ENCODE measurements around the gene RFWD3. TPM values are rescaled to one million over a fixed set of nuclear protein-coding genes. Genes with fewer than 3 reads are reported as not detected.
A peak's percentile ranks its signal among the peaks of the same experiment; 100 is the strongest.

Gene RFWD3
- total and polyA plus RNA-seq, 4 experiments from 2014 or later = 12.3 to 64.7 (median 39.9) TPM

- H3K36me3 Mint-ChIP-seq = peaks cover 57 to 94% of the 10 kb centered on the region in 2 donors
- peak overlapping the region in 5 of 7 donors; percentile 19 to 83 (median 57) for H3K27ac Mint-ChIP-seq
- H3K27ac ChIP-seq (ENCODE audit: low read depth, low read length) = no peak overlapping the region
- peaks cover 0 to 2% (median 0%) of the 10 kb centered on the region in 8 donors for H3K9me3 Mint-ChIP-seq
- peaks cover 4 to 15% (median 6%) of the 10 kb centered on the region in 4 donors for H3K4me1 Mint-ChIP-seq
- H3K4me3 Mint-ChIP-seq = no peak overlapping the region
- no peak overlapping the region for H3K4me3 ChIP-seq (ENCODE audit: low read length in 2 of 2)
- no peaks in the 10 kb centered on the region for H3K4me1 ChIP-seq (ENCODE audit: insufficient read depth, low read length)
- no peak for DNase-seq
- POLR2A ChIA-PET (ENCODE audit: partially characterized antibody) = no interaction called here
- CTCF ChIA-PET (ENCODE audit: partially characterized antibody) = interaction anchor here (0.6 to 2.4 kb wide), 5 partner anchors 13 to 137 kb away, joined by 3 to 10 read pairs (median 3); partner anchors contain the start of gene GLG1
- H3K27me3 ChIP-seq (ENCODE audit: insufficient read depth, low read length) = no peaks in the 10 kb centered on the region
- intact Hi-C loops (cut with micrococcal nuclease) = no loop called here
- H3K36me3 ChIP-seq (ENCODE audit: insufficient read depth, low read length) = peaks cover 66% of the 10 kb centered on the region
- H3K27me3 Mint-ChIP-seq = no peaks in the 10 kb centered on the region
- no peaks in the 10 kb centered on the region for H3K9me3 ChIP-seq (ENCODE audit: control insufficient read depth in 1 of 2, low read length in 2 of 2)
Measured at GRCh38 chr16:74625500-74626350, 41.0 kb downstream of the RFWD3 start.

DNA sequence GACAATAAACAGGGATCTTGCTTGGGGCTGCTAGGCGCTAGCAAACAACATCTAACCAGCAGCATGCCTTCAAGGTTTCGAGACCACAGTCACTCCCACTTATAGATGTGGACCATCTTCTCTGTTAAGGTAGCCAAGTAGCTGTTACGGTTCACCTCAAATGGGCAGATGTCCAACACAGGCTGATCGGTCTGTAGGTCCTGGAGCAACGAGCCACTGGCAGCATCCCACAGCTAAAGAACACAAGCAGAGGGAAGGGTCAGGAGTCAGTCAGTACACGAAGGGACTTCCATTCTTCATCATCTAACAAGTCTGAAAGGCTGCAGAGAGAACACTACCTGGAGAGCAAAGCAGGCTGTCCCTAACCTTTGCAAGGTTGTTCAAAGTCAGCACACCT, 42.8 kb downstream of the RFWD3 start:
- H3K9me3 ChIP-seq (ENCODE audit: control insufficient read depth in 1 of 2, low read length in 2 of 2) = no peaks in the 10 kb centered on the region
- Mint-ChIP-seq H3K4me1 (peaks cover 4 to 12% (median 6%) of the 10 kb centered on the region in 4 donors), H3K9me3 (peaks cover 0 to 2% (median 0%) of the 10 kb centered on the region in 8 donors), H3K27me3 (no peaks in the 10 kb centered on the region), H3K4me3 (peak overlapping the region in 1 of 8 donors; percentile 38), H3K27ac (peak overlapping the region in 1 of 7 donors; percentile 9), H3K36me3 (peaks cover 49 to 81% of the 10 kb centered on the region in 2 donors)
- CTCF ChIA-PET (ENCODE audit: partially characterized antibody) = interaction anchor here (0.7 to 2.4 kb wide), 6 partner anchors 10 to 315 kb away, joined by 3 to 10 read pairs (median 4); partner anchors contain the start of gene GLG1
- H3K27me3 ChIP-seq (ENCODE audit: insufficient read depth, low read length) = no peaks in the 10 kb centered on the region
- POLR2A ChIA-PET (ENCODE audit: partially characterized antibody) = interaction anchor here (1.7 kb wide), 1 partner anchor 16 kb away, joined by 14 read pairs; the partner anchor contains the start of gene GLG1
- intact Hi-C loops (cut with micrococcal nuclease) = loop anchor here (1.0 to 5.0 kb wide), 2 partner anchors 128 to 157 kb away; no protein-coding TSS in a partner anchor
- no peak overlapping the region for H3K27ac ChIP-seq (ENCODE audit: low read depth, low read length)
- H3K36me3 ChIP-seq (ENCODE audit: insufficient read depth, low read length) = peaks cover 49% of the 10 kb centered on the region
- H3K4me1 ChIP-seq (ENCODE audit: insufficient read depth, low read length) = no peaks in the 10 kb centered on the region
- DNase-seq = no peak
- H3K4me3 ChIP-seq (ENCODE audit: low read length in 2 of 2) = no peak overlapping the region

GRCh38 chr16:74623214-74623838, 43.4 kb downstream of the RFWD3 start:
- Histone ChIP-seq H3K27me3 (ENCODE audit: insufficient read depth, low read length) (no peaks in the 10 kb centered on the region), H3K9me3 (ENCODE audit: control insufficient read depth in 1 of 2, low read length in 2 of 2) (no peaks in the 10 kb centered on the region), H3K27ac (ENCODE audit: low read depth, low read length) (no peak overlapping the region), H3K4me3 (ENCODE audit: low read length in 2 of 2) (no peak overlapping the region), H3K4me1 (ENCODE audit: insufficient read depth, low read length) (no peaks in the 10 kb centered on the region), H3K36me3 (ENCODE audit: insufficient read depth, low read length) (peaks cover 44% of the 10 kb centered on the region)
- no peaks in the 10 kb centered on the region for H3K27me3 Mint-ChIP-seq
- H3K27ac Mint-ChIP-seq = peak overlapping the region in 5 of 7 donors; percentile 48 to 80 (median 54)
- CTCF ChIA-PET (ENCODE audit: partially characterized antibody) = interaction anchor here (0.7 to 2.0 kb wide), 28 partner anchors 8 to 315 kb away, joined by 3 to 22 read pairs (median 4); partner anchors contain the start of gene GLG1
- peaks cover 0 to 2% (median 0%) of the 10 kb centered on the region in 8 donors for H3K9me3 Mint-ChIP-seq
- no peak overlapping the region for H3K4me3 Mint-ChIP-seq
- peak in 4 of 5 donors; percentile 47 to 54 (median 52) for DNase-seq
- peaks cover 4 to 8% (median 6%) of the 10 kb centered on the region in 4 donors for H3K4me1 Mint-ChIP-seq
- intact Hi-C loops (cut with micrococcal nuclease) = loop anchor here (1.0 to 5.0 kb wide), 2 partner anchors 127 to 156 kb away; no protein-coding TSS in a partner anchor
- POLR2A ChIA-PET (ENCODE audit: partially characterized antibody) = interaction anchor here (0.7 to 1.7 kb wide), 2 partner anchors 15 to 135 kb away, joined by 4 to 14 read pairs; partner anchors contain the start of gene GLG1
- H3K36me3 Mint-ChIP-seq = peaks cover 44 to 77% of the 10 kb centered on the region in 2 donors

GRCh38 chr16:74622005-74622404, 44.7 kb downstream of the RFWD3 start:
- H3K4me3 ChIP-seq (ENCODE audit: low read length in 2 of 2) = no peak overlapping the region
- ChIA-PET CTCF (ENCODE audit: partially characterized antibody) (interaction anchor here (1.1 to 2.0 kb wide), 14 partner anchors 10 to 162 kb away, joined by 3 to 22 read pairs (median 7); partner anchors contain the start of gene GLG1), POLR2A (ENCODE audit: partially characterized antibody) (interaction anchor here (1.7 kb wide), 1 partner anchor 14 kb away, joined by 14 read pairs; the partner anchor contains the start of gene GLG1)
- H3K36me3 ChIP-seq (ENCODE audit: insufficient read depth, low read length) = peaks cover 30% of the 10 kb centered on the region
- H3K36me3 Mint-ChIP-seq = peaks cover 32 to 70% of the 10 kb centered on the region in 2 donors
- no peak overlapping the region for H3K27ac ChIP-seq (ENCODE audit: low read depth, low read length)
- intact Hi-C loops (cut with micrococcal nuclease) = loop anchor here (5.0 kb wide), 1 partner anchor 155 kb away; no protein-coding TSS in a partner anchor
- no peaks in the 10 kb centered on the region for H3K4me1 ChIP-seq (ENCODE audit: insufficient read depth, low read length)
- no peak overlapping the region for H3K4me3 Mint-ChIP-seq
- no peaks in the 10 kb centered on the region for H3K27me3 ChIP-seq (ENCODE audit: insufficient read depth, low read length)
- peaks cover 6 to 13% (median 8%) of the 10 kb centered on the region in 4 donors for H3K4me1 Mint-ChIP-seq
- H3K9me3 Mint-ChIP-seq = peaks cover 0 to 2% (median 0%) of the 10 kb centered on the region in 8 donors
- no peak overlapping the region for H3K27ac Mint-ChIP-seq
- H3K9me3 ChIP-seq (ENCODE audit: control insufficient read depth in 1 of 2, low read length in 2 of 2) = no peaks in the 10 kb centered on the region
- no peaks in the 10 kb centered on the region for H3K27me3 Mint-ChIP-seq
- no peak for DNase-seq

DNA sequence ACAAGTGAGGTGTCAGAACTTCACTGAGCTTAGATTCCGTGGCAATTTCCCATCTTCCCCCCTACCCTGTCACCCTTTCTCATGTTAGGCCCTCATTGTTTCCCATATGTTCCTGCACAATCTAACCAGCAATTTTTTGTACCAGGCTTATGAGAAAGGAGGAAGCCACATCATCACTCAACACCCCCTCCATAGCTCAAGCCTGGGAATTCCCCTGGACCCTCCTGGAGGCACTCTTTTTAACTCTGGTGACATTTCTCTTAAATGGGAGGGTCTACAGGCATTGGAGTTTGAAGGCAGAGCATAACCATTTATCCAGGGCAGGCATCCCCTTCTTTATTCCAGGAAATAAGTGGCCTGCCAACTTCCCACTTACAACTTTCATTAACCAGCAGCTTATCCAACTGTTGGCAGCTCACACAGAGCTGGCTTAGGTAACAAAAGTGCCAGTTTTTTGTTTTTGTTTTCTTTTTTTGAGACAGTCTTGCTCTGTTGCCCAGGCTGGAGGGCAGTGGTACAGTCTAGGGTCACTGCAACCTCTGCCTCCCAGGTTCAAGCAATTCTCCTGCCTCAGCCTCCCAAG, 49.4 kb downstream of the RFWD3 start:
- H3K27me3 ChIP-seq (ENCODE audit: insufficient read depth, low read length) = no peaks in the 10 kb centered on the region
- H3K9me3 ChIP-seq (ENCODE audit: control insufficient read depth in 1 of 2, low read length in 2 of 2) = no peaks in the 10 kb centered on the region
- peaks cover 15 to 23% of the 10 kb centered on the region in 2 donors for H3K36me3 Mint-ChIP-seq
- CTCF ChIA-PET (ENCODE audit: partially characterized antibody) = interaction anchor here (1.2 kb wide), 1 partner anchor 17 kb away, joined by 3 read pairs; no protein-coding TSS in a partner anchor
- peak overlapping the region in 4 of 7 donors; percentile 32 to 70 (median 38) for H3K27ac Mint-ChIP-seq
- H3K4me3 Mint-ChIP-seq = no peak overlapping the region
- no peaks in the 10 kb centered on the region for H3K27me3 Mint-ChIP-seq
- H3K9me3 Mint-ChIP-seq = no peaks in the 10 kb centered on the region
- no peak for DNase-seq
- H3K4me3 ChIP-seq (ENCODE audit: low read length in 2 of 2) = no peak overlapping the region
- intact Hi-C loops (cut with micrococcal nuclease) = no loop called here
- no peaks in the 10 kb centered on the region for H3K36me3 ChIP-seq (ENCODE audit: insufficient read depth, low read length)
- H3K4me1 Mint-ChIP-seq = peaks cover 0 to 5% (median 3%) of the 10 kb centered on the region in 4 donors
- H3K27ac ChIP-seq (ENCODE audit: low read depth, low read length) = no peak overlapping the region
- H3K4me1 ChIP-seq (ENCODE audit: insufficient read depth, low read length) = no peaks in the 10 kb centered on the region
- POLR2A ChIA-PET (ENCODE audit: partially characterized antibody) = interaction anchor here (1.6 kb wide), 2 partner anchors 11 to 15 kb away, joined by 5 to 7 read pairs; partner anchors contain the start of gene GLG1

DNA sequence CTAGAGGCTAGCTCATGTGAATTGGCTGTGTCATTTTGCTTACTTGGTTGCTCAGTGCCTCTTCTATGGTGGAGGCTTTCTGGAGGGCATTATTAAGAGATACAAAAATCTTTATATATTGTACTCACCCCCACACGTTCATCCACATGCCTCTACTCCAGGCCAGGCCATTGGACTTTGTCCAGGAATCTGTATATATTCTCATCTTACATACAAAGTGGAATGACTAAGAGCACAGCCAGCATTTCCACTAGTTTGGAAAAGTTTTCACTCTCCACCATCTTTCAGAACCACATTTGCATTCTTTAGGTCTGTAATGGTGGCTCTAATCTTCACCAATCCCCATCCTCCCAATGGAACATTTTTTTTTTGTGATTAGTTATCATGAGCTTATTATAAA, 55.0 kb downstream of the RFWD3 start:
- intact Hi-C loops (cut with micrococcal nuclease) = no loop called here

More for the DNA sequence above, 55.0 kb downstream of the RFWD3 start:
- DNase-seq = no peak
- H3K27me3 Mint-ChIP-seq = no peaks in the 10 kb centered on the region
- H3K4me3 ChIP-seq (ENCODE audit: low read length in 2 of 2) = no peak overlapping the region
- no peaks in the 10 kb centered on the region for H3K27me3 ChIP-seq (ENCODE audit: insufficient read depth, low read length)
- no peaks in the 10 kb centered on the region for H3K9me3 Mint-ChIP-seq
- H3K4me3 Mint-ChIP-seq = no peak overlapping the region
- H3K36me3 ChIP-seq (ENCODE audit: insufficient read depth, low read length) = no peaks in the 10 kb centered on the region
- H3K9me3 ChIP-seq (ENCODE audit: control insufficient read depth in 1 of 2, low read length in 2 of 2) = no peaks in the 10 kb centered on the region
- ChIA-PET CTCF (ENCODE audit: partially characterized antibody) (interaction anchor here (1.1 to 4.8 kb wide), 4 partner anchors 11 to 99 kb away, joined by 3 to 22 read pairs (median 3); no protein-coding TSS in a partner anchor), POLR2A (ENCODE audit: partially characterized antibody) (no interaction called here)
- H3K27ac Mint-ChIP-seq = no peak overlapping the region
- H3K4me1 Mint-ChIP-seq = peaks cover 18 to 34% (median 26%) of the 10 kb centered on the region in 4 donors
- H3K36me3 Mint-ChIP-seq = peaks cover 2 to 5% of the 10 kb centered on the region in 2 donors
- no peak overlapping the region for H3K27ac ChIP-seq (ENCODE audit: low read depth, low read length)
- peaks cover 33% of the 10 kb centered on the region for H3K4me1 ChIP-seq (ENCODE audit: insufficient read depth, low read length)

Measured in CD4-positive, alpha-beta memory T cell (primary cell).